Mucosa of gallbladder (tissue), 1 donor: ENCODE data around the gene THSD7B. TPM values are rescaled to one million over a fixed set of nuclear protein-coding genes. Genes with fewer than 3 reads are reported as not detected.
"Not testable (repeated sequence)": the region's sequence is repeated elsewhere in the genome, so short reads cannot be mapped to it uniquely, and the experiment has no call there.

ENCODE experiments used
- DNase-seq: peaks from one replicate; pipeline ENCODE4 v3.0.0-alpha.2; 2020; ENCODE audit warnings: low spot score
- total RNA-seq: library from RNA; stranded (reverse); gene quantifications from one replicate; pipeline ENCODE4 v1.2.1, GENCODE V29; 2021
- donor health status: DM: no; HTN: no; CAD: no.

THSD7B gene
- total RNA-seq, 1 donor from 2014 or later: 0.75 TPM

DNA sequence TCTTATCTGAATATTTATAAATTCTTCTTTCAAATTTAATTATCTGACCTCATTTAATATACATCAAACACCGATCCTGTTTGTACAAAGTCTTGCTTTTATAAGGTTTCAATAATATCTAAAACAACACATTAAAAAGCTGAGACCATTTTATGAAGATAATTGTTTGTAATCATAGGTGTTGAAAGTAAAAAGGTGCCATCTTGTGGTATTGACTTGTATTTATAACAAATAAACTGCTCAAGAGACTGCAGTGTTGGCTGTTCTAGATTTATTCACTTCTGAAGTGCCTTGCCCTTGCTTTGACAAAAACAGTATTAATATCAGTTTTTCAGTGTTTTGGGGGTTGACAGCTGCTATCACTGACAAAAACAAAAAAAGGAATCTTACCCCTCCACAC lies 912.1 kb downstream of the THSD7B start:
- no peak for DNase-seq

DNA sequence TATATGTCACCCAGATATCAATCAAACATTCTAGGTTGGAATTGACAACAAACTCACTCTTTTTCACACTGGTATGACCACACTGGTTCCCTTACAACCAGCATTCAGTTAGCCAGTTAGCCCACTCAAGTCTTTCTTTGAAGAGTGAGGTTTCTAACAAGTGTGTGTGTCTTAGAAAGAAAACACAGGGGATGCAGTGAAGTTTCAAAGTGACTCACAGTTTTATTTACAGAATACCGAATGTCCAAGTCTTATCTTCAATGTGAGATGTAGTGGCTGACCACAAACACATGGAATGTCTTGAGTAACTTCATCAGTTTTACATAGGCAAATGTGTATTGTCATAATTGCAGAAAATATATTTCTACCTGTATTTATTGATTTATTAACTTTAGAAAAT lies 924.2 kb downstream of the THSD7B start:
- DNase-seq: no peak

DNA sequence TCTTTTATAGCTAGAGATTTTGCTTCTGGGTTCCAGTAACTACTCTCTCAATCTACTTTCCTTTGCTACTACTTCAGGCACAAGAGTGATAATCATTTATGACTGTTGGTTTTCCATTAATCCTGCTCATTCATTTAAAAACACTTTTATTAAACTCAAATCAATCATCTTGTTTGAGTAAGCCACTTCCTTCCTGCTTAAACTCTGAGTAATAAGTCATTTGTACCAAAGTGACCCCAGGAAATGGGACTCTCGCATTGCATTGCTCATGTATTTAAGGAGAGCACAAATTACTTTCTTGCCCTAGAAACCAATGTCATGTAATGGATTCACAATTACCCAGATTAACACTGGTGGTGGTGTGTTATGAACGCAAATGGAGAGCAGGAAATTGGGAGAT lies 928.2 kb downstream of the THSD7B start:
- no peak for DNase-seq

DNA sequence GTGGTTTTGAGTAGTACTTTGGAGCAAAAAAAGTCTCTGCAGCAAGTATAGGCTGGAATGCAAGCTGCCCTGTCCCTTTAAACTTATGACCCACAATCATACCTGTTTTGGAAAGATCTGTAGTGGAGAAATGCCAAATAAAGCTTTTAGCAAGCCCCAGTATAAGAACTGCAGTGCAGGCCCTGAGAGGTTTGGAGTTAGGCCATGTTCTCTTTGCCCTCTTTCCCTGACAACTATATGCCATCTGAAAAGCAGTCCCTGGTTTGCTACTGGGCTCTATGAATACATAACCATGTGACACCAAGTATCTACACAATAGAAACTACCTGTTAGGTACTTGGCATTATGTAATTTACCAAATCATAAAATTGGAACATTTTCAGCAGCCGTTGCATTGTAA lies 931.6 kb downstream of the THSD7B start:
- no peak for DNase-seq

DNA sequence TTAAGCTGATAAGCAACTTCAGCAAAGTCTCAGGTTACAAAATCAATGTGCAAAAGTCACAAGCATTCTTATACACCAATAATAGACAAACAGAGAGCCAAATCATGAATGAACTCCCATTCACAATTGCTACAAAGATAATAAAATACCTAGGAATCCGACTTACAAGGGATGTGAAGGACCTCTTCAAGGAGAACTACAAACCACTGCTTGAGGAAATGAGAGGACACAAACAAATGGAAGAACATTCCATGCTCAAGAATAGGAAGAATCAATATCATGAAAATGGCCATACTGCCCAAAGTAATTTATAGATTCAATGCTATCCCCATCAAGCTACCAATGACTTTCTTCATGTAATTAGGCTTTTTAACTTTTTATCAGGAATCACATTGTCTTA lies 934.9 kb downstream of the THSD7B start:
- DNase-seq: not testable (repeated sequence)

DNA sequence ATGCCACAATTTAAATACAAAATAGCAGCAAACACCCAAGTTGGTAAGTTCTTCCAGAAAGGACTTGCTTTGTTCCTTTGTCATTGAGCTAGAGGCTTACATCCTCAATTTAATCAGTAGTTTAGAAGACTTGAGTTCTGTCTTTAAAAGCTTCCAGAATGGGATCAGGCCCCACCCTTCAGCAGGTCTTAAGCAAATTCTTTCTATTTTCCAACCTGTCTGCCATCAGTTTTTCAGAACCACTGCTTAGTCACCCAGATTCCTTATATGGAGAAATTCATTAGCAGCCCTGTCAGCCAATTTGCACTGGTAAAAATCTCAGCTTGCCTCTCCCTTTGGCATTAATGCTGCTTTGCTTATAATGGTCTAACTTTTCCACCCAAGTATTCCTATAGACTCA lies 935.3 kb downstream of the THSD7B start:
- DNase-seq: no peak

DNA sequence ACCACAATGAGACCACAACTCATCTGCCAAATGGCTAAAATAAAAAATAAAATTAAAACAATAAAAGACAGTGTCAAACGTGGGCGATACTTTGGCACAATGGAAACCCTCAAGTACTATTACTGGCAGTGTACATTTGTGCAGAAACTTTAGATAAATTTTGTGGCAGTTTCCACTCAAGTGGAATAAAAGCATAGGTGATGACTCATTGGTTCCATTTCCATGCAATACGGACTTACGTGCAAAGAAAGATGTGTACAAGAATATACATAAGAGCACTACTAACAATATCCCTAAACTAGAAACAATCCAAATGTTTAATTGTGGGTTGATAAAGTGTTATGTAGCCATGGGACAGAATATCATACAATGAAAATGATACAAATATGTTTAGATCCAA lies 940.0 kb downstream of the THSD7B start:
- DNase-seq: no peak

DNA sequence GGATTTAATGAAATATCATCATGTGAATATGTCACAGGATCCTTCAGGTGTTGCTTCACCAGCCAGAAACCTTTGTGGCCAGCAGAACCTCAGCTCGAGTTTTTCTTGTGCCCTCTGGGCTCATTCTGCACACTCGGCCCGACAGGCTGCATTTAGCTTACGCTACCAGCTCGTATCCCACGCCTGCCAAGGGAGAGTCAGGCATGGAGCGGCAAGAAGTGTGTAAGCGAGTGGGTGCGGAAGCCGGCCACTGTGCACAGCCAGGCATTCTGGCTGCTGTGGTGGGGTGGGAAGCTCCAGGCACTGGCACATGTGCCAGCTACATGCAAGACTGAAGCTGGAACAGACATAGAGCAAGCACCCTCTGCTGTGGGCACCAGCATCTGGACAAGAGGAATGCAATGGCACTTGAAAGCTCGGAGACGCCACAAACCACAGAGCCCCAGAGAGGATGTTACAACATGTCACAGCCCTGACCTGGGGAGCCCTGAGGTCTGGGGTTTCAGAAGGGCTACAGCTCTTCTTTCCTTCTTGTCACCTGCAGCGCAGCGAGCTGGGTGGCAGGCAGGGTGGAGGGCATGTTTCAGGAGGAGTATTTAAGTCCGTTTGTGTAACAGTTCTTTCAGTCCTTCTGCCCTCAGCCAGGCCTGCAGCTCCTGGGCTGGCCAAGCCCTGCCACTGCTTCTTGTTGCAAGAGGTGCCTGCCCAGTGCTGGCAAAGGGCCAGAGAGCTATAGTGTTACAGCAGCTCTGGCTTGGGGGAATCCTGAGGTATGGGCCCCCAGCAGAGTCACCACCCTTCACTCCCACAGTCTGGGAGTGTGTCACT lies 941.7 kb downstream of the THSD7B start:
- no peak for DNase-seq

DNA sequence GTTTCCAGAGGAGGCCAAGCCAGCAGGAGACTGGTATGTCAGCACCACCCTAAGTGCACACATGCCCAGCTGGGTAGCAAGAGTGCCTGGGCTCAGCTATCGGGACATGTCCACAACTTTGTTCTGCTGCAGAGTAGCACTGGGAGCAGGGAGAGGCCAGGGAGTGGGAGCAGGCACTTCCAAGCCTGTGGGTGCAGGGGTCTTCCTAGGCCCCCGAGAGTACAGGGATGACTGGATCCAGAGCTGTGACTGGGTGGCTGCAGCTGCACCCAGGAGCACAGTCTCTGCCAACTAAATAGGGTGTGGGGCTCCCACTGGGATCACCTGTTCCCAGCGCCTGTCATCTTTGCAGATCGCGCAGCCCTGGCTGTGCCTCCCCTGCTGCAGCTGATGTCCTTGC lies 943.0 kb downstream of the THSD7B start:
- DNase-seq: no peak

DNA sequence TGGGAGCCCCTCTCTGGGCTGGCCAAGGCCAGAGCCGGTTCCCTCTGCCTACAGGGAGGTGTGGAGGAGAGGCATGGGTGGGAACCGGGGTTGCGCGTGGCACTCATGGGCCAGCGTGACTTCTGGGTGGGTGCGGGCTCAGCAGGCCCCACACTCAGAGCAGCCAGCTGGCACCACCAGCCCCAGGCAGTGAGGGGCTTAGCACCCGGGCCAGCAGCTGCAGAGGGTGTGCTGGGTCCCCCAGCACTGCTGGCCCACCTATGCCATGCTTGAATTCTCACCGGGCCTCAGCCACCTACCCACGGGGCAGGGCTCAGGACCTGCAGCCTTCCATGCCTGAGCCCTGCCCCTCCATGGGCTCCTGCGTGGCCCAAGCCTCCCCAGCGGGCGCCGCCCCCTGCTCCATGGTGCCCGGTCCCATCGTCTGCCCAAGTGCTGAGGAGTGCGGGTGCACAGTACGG lies 950.4 kb downstream of the THSD7B start:
- no peak for DNase-seq

DNA sequence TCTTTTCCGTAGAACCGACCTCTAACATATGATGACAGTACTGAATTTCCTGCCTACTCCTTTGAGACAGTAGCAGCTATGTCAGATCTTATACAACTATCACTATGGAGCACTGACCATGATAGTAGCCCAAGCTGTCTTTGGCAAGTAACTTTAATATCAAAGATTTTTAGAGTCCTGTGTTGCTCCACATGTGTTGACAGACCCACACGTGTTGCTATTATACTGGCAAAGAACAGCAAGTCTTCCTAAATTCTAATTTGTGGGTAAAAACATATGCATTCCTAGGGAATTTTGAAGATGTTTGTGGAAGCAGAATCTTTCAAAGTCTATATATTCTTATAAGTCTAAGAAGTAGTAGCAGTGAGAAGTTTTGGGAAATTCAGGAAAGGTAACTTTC lies 953.4 kb downstream of the THSD7B start:
- DNase-seq: no peak

DNA sequence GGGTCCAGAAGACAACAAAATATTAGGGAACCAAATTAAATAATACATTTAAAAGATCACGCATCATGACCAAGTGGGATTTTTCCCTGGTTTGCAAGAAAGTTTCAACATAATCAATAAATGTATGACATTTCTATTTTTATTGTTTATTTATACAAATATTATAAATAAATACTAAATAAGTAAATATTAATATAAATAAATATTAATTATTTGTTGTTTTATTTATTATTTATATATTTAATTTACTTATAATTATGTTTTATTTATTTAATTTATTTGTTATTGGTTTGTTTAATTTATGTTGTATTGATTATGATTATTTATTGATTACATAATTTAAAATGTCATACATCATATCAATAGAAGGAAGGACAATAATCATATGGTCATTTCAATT lies 956.4 kb downstream of the THSD7B start:
- no peak for DNase-seq

DNA sequence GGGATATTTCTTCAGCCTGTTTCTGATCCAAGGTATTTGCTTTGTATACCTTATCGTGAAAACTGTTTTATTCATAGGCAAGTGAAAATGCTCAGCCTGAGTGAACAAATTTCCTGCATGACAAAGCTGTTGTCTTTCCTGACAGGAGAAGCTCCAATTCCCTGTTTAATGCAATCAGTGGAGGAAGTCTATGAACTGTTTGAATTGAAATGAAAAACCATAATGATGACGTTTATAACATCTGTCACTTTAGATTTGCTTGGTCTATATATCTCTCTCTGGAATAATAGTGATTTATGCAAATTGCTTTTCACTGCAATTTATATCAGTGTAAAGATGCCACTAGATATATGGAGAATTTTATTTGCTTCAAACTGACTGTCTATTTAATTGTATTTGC lies 959.6 kb downstream of the THSD7B start:
- DNase-seq: no peak
